GM21515 (cell line): ENCODE data around the gene CCDC120.
A peak's percentile ranks its signal among the peaks of the same experiment; 100 is the strongest.

Experiments used
- ATAC-seq: cut with Tn5 transposase; IDR thresholded peaks from one replicate; pipeline ENCODE4 v1.9.1; 2021; ENCODE audit not compliant: unreplicated experiment

CCDC120 gene

GRCh38 chrX:49100704-49101628 lies 42.2 kb downstream of the CCDC120 start:
- peak; percentile 88 for ATAC-seq

DNA sequence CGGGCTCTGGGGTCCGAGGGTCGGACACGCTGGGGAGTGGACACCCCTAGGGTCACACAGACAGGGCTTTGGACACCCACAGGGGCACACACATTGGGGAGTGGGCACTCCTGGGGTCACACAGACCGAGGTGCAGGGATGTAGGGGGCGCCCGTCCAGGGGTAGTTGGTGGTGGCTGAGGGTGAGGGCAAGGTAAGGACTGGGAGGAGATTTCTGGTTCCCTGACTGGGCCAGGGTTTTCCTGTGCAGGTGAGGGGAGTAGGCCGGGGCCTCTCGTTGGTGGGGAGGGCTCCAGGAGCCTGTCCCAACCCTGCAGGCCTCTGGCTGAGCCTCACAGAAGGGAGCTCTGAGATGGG lies 42.8 kb downstream of the CCDC120 start:
- peak; percentile 8 for ATAC-seq

DNA sequence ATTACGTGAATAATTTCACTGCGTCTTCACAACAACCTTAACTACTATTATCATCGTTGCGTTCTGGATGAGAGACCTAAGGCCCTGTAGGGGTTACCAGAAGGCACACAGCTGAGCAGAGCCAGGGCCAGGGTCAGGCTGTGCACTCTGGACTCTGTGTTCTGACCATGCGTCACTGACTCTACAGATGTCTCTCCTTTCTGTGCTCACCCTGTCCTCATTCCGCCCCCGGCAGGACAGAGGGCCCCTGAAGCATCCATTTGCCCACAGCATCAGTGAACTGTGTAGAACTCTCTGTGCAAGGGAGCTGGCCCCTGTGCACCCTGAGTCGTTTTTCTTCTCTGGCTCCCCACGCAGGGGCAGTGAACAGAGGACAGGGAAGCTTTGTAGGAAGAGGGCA lies 43.4 kb downstream of the CCDC120 start:
- ATAC-seq, result no peak

GRCh38 chrX:49103637-49104036 lies 44.8 kb downstream of the CCDC120 start:
- no peak for ATAC-seq

DNA sequence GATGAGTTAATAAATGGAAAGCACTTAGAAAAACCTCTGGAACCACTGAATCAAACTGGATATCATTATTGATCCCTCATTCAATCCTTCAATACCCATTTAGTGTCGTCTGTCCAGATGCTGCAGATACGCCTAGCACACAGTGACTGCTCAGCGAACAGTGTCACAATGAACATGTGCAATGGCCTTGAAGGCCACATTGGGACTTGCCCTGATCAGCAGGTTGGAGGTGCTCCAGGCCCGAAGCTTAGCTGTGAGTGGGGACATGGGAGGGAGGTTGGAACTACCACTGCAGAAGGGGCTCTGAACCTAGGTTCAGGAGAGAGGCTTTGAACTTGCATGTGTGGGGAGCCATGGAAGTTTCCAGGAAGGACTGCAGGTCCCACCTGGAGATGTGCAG lies 47.5 kb downstream of the CCDC120 start:
- ATAC-seq, result no peak

GRCh38 chrX:49106930-49107329 lies 48.1 kb downstream of the CCDC120 start:
- no peak for ATAC-seq

DNA sequence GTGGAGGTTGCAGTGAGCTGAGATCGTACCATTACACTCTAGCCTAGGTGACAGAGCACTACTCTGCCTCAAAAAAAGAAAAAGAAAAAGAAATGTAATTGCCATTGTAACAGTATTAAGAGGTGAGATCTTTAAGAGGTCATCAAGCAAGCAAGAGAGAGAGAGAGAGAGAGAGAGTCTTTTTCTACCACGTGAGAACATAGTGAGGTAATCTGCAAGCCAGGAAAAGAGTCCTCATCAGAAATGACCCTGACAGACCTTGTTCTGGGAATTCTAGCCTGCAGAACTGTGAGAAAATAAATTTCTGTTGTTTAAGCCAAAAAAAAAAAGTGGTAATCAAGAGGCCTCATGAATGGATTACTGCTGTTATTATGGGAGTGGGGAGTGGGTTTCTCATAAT lies 49.8 kb downstream of the CCDC120 start:
- no peak for ATAC-seq

DNA sequence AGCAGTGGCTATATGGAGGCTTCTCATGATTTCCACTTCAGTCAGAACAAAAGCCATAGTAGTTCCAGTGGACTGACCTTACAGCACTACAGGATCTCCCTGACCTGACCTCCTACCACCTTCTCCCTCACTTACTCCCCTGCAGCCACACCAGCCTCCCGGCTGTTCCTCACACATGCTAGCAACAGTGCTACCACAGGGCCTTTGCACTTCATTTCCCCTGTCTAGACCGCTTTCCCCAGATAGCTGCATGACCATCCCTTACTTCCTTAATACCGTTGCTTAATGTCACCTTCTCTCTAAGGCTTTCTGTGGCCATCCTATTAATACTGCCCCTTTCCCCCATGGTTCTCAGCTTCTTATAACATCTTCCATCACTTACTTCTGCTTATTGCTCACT lies 51.6 kb downstream of the CCDC120 start:
- no peak for ATAC-seq

DNA sequence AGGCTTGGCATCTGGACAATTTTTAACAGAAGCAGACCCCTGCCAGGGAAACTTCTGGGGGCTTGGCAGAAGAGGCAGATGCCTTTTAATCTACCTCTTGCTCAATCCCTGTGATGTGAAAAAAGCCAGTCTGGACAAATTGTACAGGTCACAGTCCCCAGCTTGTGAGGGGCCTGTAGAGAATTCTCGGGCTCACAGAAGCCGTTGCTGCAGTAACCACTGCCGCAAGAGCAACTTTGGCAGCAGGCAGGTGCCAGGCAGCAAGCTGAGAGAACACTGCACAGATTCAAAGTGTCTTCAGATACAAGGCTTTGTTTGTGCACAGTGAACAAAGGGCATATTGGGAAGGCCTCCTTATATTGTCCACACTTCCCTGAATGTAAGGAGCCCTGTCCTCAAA lies 53.0 kb downstream of the CCDC120 start:
- ATAC-seq, result no peak

DNA sequence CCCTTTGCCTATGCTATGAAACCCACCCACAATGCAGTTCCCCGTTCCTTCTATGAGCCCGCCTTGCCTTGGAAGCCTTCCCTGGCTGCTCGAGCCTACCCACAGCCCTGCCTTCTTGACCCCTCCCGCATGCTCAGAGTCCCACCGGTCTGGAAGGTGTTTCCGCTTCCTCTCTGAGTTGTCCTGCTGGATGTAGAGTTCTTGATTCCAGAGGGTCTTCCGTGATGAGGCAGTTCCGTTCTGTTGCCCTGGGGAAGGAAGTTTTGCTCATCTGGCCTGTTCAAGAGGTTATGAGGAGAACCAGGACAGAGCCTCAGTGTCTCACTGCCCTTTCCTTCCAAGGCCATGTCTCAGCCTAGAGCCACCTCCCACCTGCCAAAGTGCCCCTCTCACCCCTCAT lies 57.3 kb downstream of the CCDC120 start:
- ATAC-seq, result no peak

- ATAC-seq, result no peak
Observed at GRCh38 chrX:49116716-49117115, 57.9 kb downstream of the CCDC120 start.

DNA sequence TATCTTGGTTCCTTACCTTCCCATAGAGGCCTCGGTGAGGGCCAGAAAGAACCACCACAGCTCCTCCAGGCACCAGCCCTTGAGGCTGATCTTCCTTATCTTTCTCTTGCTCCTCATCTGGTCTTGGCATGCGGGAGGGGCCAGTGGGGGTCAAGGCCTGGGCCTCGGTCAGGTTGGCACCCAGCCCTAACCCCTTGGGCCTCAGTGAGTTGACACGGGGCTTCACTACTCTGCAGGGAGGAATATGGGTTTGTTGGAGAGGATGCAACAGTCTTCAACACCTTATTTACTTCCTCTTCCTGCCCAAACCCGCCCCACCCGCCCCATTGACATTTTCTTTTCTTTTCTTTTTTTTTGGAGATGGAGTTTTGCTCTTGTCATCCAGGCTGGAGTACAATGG lies 58.8 kb downstream of the CCDC120 start:
- ATAC-seq, result no peak
